Esophagus muscularis mucosa (tissue), 3 donors: ENCODE measurements around the gene AATF.

Source experiments
- CTCF ChIP-seq, 3 experiments: fragments of 200-600 bp in 2 of 3; fragments of 450-650 bp in 1 of 3; sonication (generic) in 2 of 3; IDR thresholded peaks; one replicate each; pipeline ENCODE4 v1.5.1; 2017 to 2019; ENCODE audit warnings: antibody characterized with exemption in 3 of 3, mild to moderate bottlenecking in 2 of 3, moderate library complexity in 1 of 3
- POLR2A ChIP-seq: fragments of 450-650 bp; IDR thresholded peaks from one replicate; pipeline ENCODE4 v1.6.1; 2017; ENCODE audit warnings: antibody characterized with exemption, moderate library complexity, mild to moderate bottlenecking, low read depth

DNA sequence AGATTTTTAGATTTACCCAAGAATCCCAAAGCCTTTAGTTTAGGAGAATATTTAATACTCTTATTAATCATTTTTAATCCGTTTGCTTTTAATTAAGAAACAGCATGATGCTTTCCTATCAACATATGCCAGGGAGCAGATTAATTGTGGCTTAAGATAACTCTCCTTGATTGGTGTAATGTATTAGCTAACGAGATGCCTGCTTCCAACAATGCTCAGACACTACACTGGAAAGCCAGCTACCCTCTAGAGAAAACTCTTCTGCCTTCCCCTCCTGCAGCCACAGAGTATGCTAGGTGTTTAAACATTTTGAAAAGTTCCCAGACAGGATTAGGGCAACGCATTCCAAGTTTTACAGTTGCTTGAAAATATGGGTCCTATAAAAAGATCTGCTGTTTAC is 142.2 kb downstream of the AATF start:
- TF ChIP-seq CTCF (IDR thresholded peaks at IDR 0.05) (no peak), POLR2A (no peak)
